Keratinocyte (primary cell): ENCODE measurements around the gene ACADL. TPM values are rescaled to one million over a fixed set of nuclear protein-coding genes. Genes with fewer than 3 reads are reported as not detected.

Experiments used
- DNase-seq: peaks from one replicate; pipeline ENCODE4 v3.0.0-alpha.2; 2011; ENCODE audit warnings: low read depth, missing footprints, low spot score
- FAIRE-seq: peaks from 2 replicates; lab custom pipeline; 2011; peaks lifted over from hg19 to GRCh38; lab: Jason Lieb, UNC
- H2AFZ ChIP-seq: 2 replicates; pipeline ENCODE4 v1.6.0; 2012; ENCODE audit warnings: low read length, control low read depth, inconsistent platforms; ENCODE audit not compliant: control insufficient read depth
- H3K27ac ChIP-seq: 2 replicates; pipeline ENCODE4 v1.5.1; 2011; ENCODE audit warnings: low read length; ENCODE audit not compliant: control insufficient read depth, insufficient read depth
- H3K27me3 ChIP-seq: 3 replicates; pipeline ENCODE4 v1.6.0; 2011; ENCODE audit warnings: low read length; ENCODE audit not compliant: control insufficient read depth, insufficient read depth; ENCODE audit errors: extremely low read depth
- H3K36me3 ChIP-seq, 2 experiments: 2 replicates in 1 of 2; 3 replicates in 1 of 2; pipeline ENCODE4 v1.5.1; 2011; ENCODE audit warnings: low read length in 2 of 2, mild to moderate bottlenecking in 1 of 2; ENCODE audit not compliant: control insufficient read depth in 2 of 2, insufficient read depth in 2 of 2; ENCODE audit errors: extremely low read depth in 1 of 2
- H3K4me1 ChIP-seq: 3 replicates; pipeline ENCODE4 v1.5.1; 2011; ENCODE audit warnings: low read length; ENCODE audit not compliant: control insufficient read depth, insufficient read depth; ENCODE audit errors: extremely low read depth
- H3K4me2 ChIP-seq: 3 replicates; pipeline ENCODE4 v1.6.0; 2011; ENCODE audit warnings: low read depth, low read length; ENCODE audit not compliant: control insufficient read depth, insufficient read depth; ENCODE audit errors: extremely low read depth
- H3K4me3 ChIP-seq, 3 experiments: fragments of 200-600 bp in 1 of 3; sonication (generic) in 1 of 3; 2 replicates in 2 of 3; 3 replicates in 1 of 3; pipeline ENCODE4 v1.5.1; 2011 to 2016; ENCODE audit warnings: low read length in 3 of 3, mild to moderate bottlenecking in 3 of 3, control low read depth in 2 of 3, inconsistent platforms in 1 of 3, low read depth in 1 of 3, mixed read lengths in 1 of 3, mixed run types in 1 of 3, moderate library complexity in 1 of 3; ENCODE audit not compliant: control insufficient read depth in 2 of 3, insufficient read depth in 2 of 3; ENCODE audit errors: extremely low read depth in 1 of 3
- H3K79me2 ChIP-seq: 2 replicates; pipeline ENCODE4 v1.6.0; 2012; ENCODE audit warnings: low read length; ENCODE audit not compliant: control insufficient read depth, insufficient read depth
- H3K9ac ChIP-seq: 3 replicates; pipeline ENCODE4 v1.6.0; 2011; ENCODE audit warnings: low read length; ENCODE audit not compliant: control insufficient read depth, insufficient read depth; ENCODE audit errors: extremely low read depth
- H3K9me1 ChIP-seq: 3 replicates; pipeline ENCODE4 v1.6.0; 2011; ENCODE audit warnings: low read length; ENCODE audit not compliant: control insufficient read depth, insufficient read depth; ENCODE audit errors: extremely low read depth
- H3K9me3 ChIP-seq: 2 replicates; pipeline ENCODE4 v1.5.1; 2012; ENCODE audit warnings: low read depth, low read length; ENCODE audit not compliant: control insufficient read depth
- H4K20me1 ChIP-seq: 3 replicates; pipeline ENCODE4 v1.6.0; 2011; ENCODE audit warnings: low read length; ENCODE audit not compliant: control insufficient read depth, insufficient read depth; ENCODE audit errors: extremely low read depth
- CTCF ChIP-seq, 3 experiments: IDR thresholded peaks in 1 of 3; conservative IDR thresholded peaks in 1 of 3; optimal IDR thresholded peaks in 1 of 3; 2 replicates in 2 of 3; 3 replicates in 1 of 3; pipeline versions ENCODE3 to v1.5.1; 2011; ENCODE audit warnings: low read length in 3 of 3, mild to moderate bottlenecking in 3 of 3, moderate library complexity in 2 of 3, control low read depth in 1 of 3, inconsistent platforms in 1 of 3; ENCODE audit not compliant: insufficient read depth in 2 of 3; ENCODE audit errors: extremely low read depth in 1 of 3
- EZH2 ChIP-seq: IDR thresholded peaks from one replicate; pipeline ENCODE4 v1.6.1; 2012; ENCODE audit warnings: inconsistent platforms, mild to moderate bottlenecking, low read length, moderate library complexity
- dilution Hi-C: fragments of 300-500 bp; cut with MboI; formaldehyde crosslinking; loops from one replicate; pipeline ENCODE4 v1.7.0; 2020; ENCODE audit warnings: low sequenced_read_pairs; ENCODE audit not compliant: extremely low pct_ligation_motif_present
- polyA plus RNA-seq, 5 experiments: library from polyadenylated mRNA; depleted of rRNA in 3 of 5; stranded (reverse) in 3 of 5; stranded (forward) in 1 of 5; unstranded in 1 of 5; fragments of >200 nt; gene quantifications; 1 replicate in 1 of 5; 2 replicates in 3 of 5; 3 replicates in 1 of 5; pipeline versions ENCODE4 v1.2.1 to v1.2.3, GENCODE V29; 2011 to 2012; ENCODE audit warnings: missing spikeins in 2 of 5, low read depth in 1 of 5, low replicate concordance in 1 of 5

ACADL gene
- polyA plus RNA-seq, 1 donor (not counting 4 experiments of a cell fraction or from before 2014, with no cell fraction given) = 0.10 TPM

- no peaks in the 10 kb centered on the region for H3K27me3 ChIP-seq
- H3K79me2 ChIP-seq = no peaks in the 10 kb centered on the region
- FAIRE-seq = no peak
- H3K9me1 ChIP-seq = no peaks in the 10 kb centered on the region
- TF ChIP-seq EZH2 (no peak), CTCF (optimal IDR thresholded peaks at IDR 0.05 in 1 of 3, IDR thresholded peaks at IDR 0.05 in 1 of 3, conservative IDR thresholded peaks at IDR 0.05 in 1 of 3; ENCODE audit: extremely low read depth in 1 of 3, insufficient read depth in 2 of 3, low read length in 3 of 3) (no peak)
- H3K4me2 ChIP-seq = no peak overlapping the region
- no peaks in the 10 kb centered on the region for H3K9me3 ChIP-seq
- H3K4me1 ChIP-seq = no peaks in the 10 kb centered on the region
- no peak overlapping the region for H3K27ac ChIP-seq
- H3K36me3 ChIP-seq = no peaks in the 10 kb centered on the region
- no peaks in the 10 kb centered on the region for H4K20me1 ChIP-seq
- H3K4me3 ChIP-seq = no peak overlapping the region
- DNase-seq = no peak
- H3K9ac ChIP-seq = no peak overlapping the region
- no peak overlapping the region for H2AFZ ChIP-seq
- dilution Hi-C loops = no loop called here
Observed at GRCh38 chr2:210267698-210268097, 42.5 kb upstream of the ACADL start.

GRCh38 chr2:210264282-210264681, 39.0 kb upstream of the ACADL start:
- dilution Hi-C loops = no loop called here
- Histone ChIP-seq H3K27ac (no peak overlapping the region), H3K79me2 (no peaks in the 10 kb centered on the region), H3K9ac (no peak overlapping the region), H2AFZ (no peak overlapping the region), H3K4me1 (no peaks in the 10 kb centered on the region), H3K9me3 (no peaks in the 10 kb centered on the region), H3K4me2 (no peak overlapping the region), H3K9me1 (no peaks in the 10 kb centered on the region), H3K4me3 (no peak overlapping the region), H4K20me1 (no peaks in the 10 kb centered on the region), H3K36me3 (no peaks in the 10 kb centered on the region), H3K27me3 (no peaks in the 10 kb centered on the region)
- DNase-seq (no peak), FAIRE-seq (no peak)
- TF ChIP-seq CTCF (optimal IDR thresholded peaks at IDR 0.05 in 1 of 3, IDR thresholded peaks at IDR 0.05 in 1 of 3, conservative IDR thresholded peaks at IDR 0.05 in 1 of 3; ENCODE audit: extremely low read depth in 1 of 3, insufficient read depth in 2 of 3, low read length in 3 of 3) = no peak
- TF ChIP-seq EZH2 = no peak
